Kidney (tissue), 14 donors: ENCODE measurements around the gene SMIM17. TPM values are rescaled to one million over a fixed set of nuclear protein-coding genes. Genes with fewer than 3 reads are reported as not detected.

Experiments used
- DNase-seq, 5 donors: peaks; one replicate each; pipeline ENCODE4 v3.0.0-alpha.2; 2013 to 2020
- FAIRE-seq: peaks from 2 replicates; lab custom pipeline; 2012; peaks lifted over from hg19 to GRCh38; lab: Jason Lieb, UNC
- H3K27ac ChIP-seq, 2 donors: one replicate each; pipeline ENCODE4 v1.7.0; 2013; ENCODE audit warnings: low read depth in 2 of 2, low read length in 2 of 2, inconsistent platforms in 1 of 2
- H3K27me3 ChIP-seq: one replicate; pipeline ENCODE4 v1.7.1; 2013; ENCODE audit warnings: low read length, inconsistent platforms; ENCODE audit not compliant: control insufficient read depth, insufficient read depth
- H3K36me3 ChIP-seq, 3 donors: one replicate each; pipeline versions ENCODE4 v1.7.0 to v1.7.1; 2013; ENCODE audit warnings: low read length in 3 of 3, control low read depth in 1 of 3, inconsistent platforms in 1 of 3; ENCODE audit not compliant: insufficient read depth in 3 of 3, control insufficient read depth in 2 of 3
- H3K4me1 ChIP-seq, 3 donors: one replicate each; pipeline versions ENCODE4 v1.7.0 to v1.7.1; 2013; ENCODE audit warnings: low read length in 3 of 3, inconsistent platforms in 1 of 3, low read depth in 1 of 3; ENCODE audit not compliant: control insufficient read depth in 2 of 3, insufficient read depth in 2 of 3
- H3K4me3 ChIP-seq, 3 donors: one replicate each; pipeline versions ENCODE4 v1.7.0 to v1.8.1; 2013; ENCODE audit warnings: low read length in 3 of 3, control low read depth in 1 of 3, inconsistent platforms in 1 of 3
- H3K9ac ChIP-seq, 3 donors: one replicate each; pipeline versions ENCODE4 v1.7.0 to v1.7.1; 2013; ENCODE audit warnings: low read length in 3 of 3, control low read depth in 1 of 3, inconsistent platforms in 1 of 3
- H3K9me3 ChIP-seq, 3 donors: one replicate each; pipeline versions ENCODE4 v1.7.0 to v1.7.1; 2013; ENCODE audit warnings: low read length in 3 of 3, control low read depth in 1 of 3, inconsistent platforms in 1 of 3; ENCODE audit not compliant: control insufficient read depth in 2 of 3, insufficient read depth in 1 of 3
- CTCF ChIP-seq: IDR thresholded peaks from 3 replicates; pipeline ENCODE4 v1.5.1; 2012; ENCODE audit warnings: mild to moderate bottlenecking, moderate library complexity, borderline replicate concordance; ENCODE audit not compliant: insufficient read depth; ENCODE audit errors: extremely low read depth
- intact Hi-C: fragments of 100-400 bp; cut with DNase I; formaldehyde crosslinking; loops from one replicate; pipeline ENCODE4 v1.11.1; 2022
- polyA plus RNA-seq: library from polyadenylated mRNA; stranded (reverse); fragments of 350-450 nt; fragmentation: Illumina TruSeq; extraction: RNeasy Lipid Tissue Mini Kit (QIAGEN cat#74804); gene quantifications from one replicate; pipeline ENCODE4 v1.2.3, GENCODE V29; 2014; ENCODE audit warnings: low read depth, low replicate concordance; ENCODE audit not compliant: insufficient read depth
- total RNA-seq: library from RNA; stranded (reverse); fragmentation: NEBNext Ultra II Directional; extraction: Animal tissue kit (Norgen Biotek cat#: 25700); gene quantifications from one replicate; pipeline ENCODE4 v1.2.1, GENCODE V29; 2021
- donor health status: control.
- donor health status: control.
- donor health status: control.
- donor health status: control.
- donor health status: control.
- donor health status: DM: yes; HTN: yes; CAD: no.
- donor health status: Normal renal cell carcinoma (clear cell type).

The SMIM17 gene
- total and polyA plus RNA-seq, 2 donors from 2014 or later, result 0.47 TPM; not detected in 1

- no peak for DNase-seq
- Histone ChIP-seq H3K27me3 (no peaks in the 10 kb centered on the region), H3K27ac (no peak overlapping the region), H3K4me1 (no peaks in the 10 kb centered on the region), H3K4me3 (no peak overlapping the region), H3K36me3 (no peaks in the 10 kb centered on the region), H3K9me3 (no peaks in the 10 kb centered on the region), H3K9ac (no peak overlapping the region)
- TF ChIP-seq CTCF, result no peak
- intact Hi-C loops, result no loop called here
- no peak for FAIRE-seq
These were observed 46.2 kb downstream of the SMIM17 start for GRCh38 chr19:56689198-56689597.

GRCh38 chr19:56690670-56691069 lies 47.7 kb downstream of the SMIM17 start:
- Histone ChIP-seq H3K4me3 (no peak overlapping the region), H3K27me3 (no peaks in the 10 kb centered on the region), H3K9me3 (no peaks in the 10 kb centered on the region), H3K36me3 (no peaks in the 10 kb centered on the region), H3K4me1 (no peaks in the 10 kb centered on the region), H3K9ac (no peak overlapping the region), H3K27ac (no peak overlapping the region)
- FAIRE-seq (no peak), DNase-seq (no peak)
- intact Hi-C loops, result no loop called here
- no peak for TF ChIP-seq CTCF

- FAIRE-seq (no peak), DNase-seq (no peak)
- Histone ChIP-seq H3K36me3 (no peaks in the 10 kb centered on the region), H3K9me3 (no peaks in the 10 kb centered on the region), H3K4me3 (no peak overlapping the region), H3K27ac (no peak overlapping the region), H3K4me1 (no peaks in the 10 kb centered on the region), H3K9ac (no peak overlapping the region), H3K27me3 (no peaks in the 10 kb centered on the region)
- TF ChIP-seq CTCF, result no peak
- intact Hi-C loops, result no loop called here
These were observed 49.4 kb downstream of the SMIM17 start for GRCh38 chr19:56692206-56692895.
